Loucy (cell line): ENCODE measurements around the gene DLX6.

ENCODE experiments used
- H2AFZ ChIP-seq: fragments of 200-600 bp; sonication (generic); 2 replicates; pipeline ENCODE4 v1.6.0; 2016; ENCODE audit warnings: antibody characterized with exemption, mild to moderate bottlenecking, low read length, moderate library complexity
- H3F3A ChIP-seq: fragments of 200-600 bp; 2 replicates; pipeline ENCODE4 v1.6.0; 2016; ENCODE audit warnings: antibody characterized with exemption, low read depth, mild to moderate bottlenecking
- H3K27me3 ChIP-seq: fragments of 200-600 bp; sonication (generic); 2 replicates; pipeline ENCODE4 v1.6.1; 2014; ENCODE audit warnings: low read length, mild to moderate bottlenecking; ENCODE audit not compliant: insufficient read depth, poor library complexity, severe bottlenecking
- H3K36me3 ChIP-seq: fragments of 200-600 bp; sonication (generic); 2 replicates; pipeline ENCODE4 v1.6.1; 2016; ENCODE audit warnings: low read length; ENCODE audit not compliant: insufficient read depth
- H3K4me1 ChIP-seq: fragments of 200-600 bp; sonication (generic); 2 replicates; pipeline ENCODE4 v1.5.1; 2014; ENCODE audit warnings: low read length, mild to moderate bottlenecking; ENCODE audit not compliant: insufficient read depth, poor library complexity, severe bottlenecking
- H3K4me2 ChIP-seq: fragments of 200-600 bp; sonication (generic); 2 replicates; pipeline ENCODE4 v1.6.0; 2014; ENCODE audit warnings: antibody characterized with exemption, low read length, low read depth, mild to moderate bottlenecking; ENCODE audit not compliant: poor library complexity, severe bottlenecking
- H3K4me3 ChIP-seq: fragments of 200-600 bp; sonication (generic); 2 replicates; pipeline ENCODE4 v1.5.1; 2014; ENCODE audit warnings: low read length, mild to moderate bottlenecking, mixed read lengths; ENCODE audit not compliant: poor library complexity, severe bottlenecking
- H3K79me2 ChIP-seq: fragments of 200-600 bp; sonication (generic); 2 replicates; pipeline ENCODE4 v1.6.1; 2014; ENCODE audit warnings: low read length; ENCODE audit not compliant: insufficient read depth
- H3K9ac ChIP-seq: fragments of 200-600 bp; sonication (generic); 2 replicates; pipeline ENCODE4 v1.6.0; 2014; ENCODE audit warnings: mild to moderate bottlenecking, low read depth, low read length, moderate library complexity; ENCODE audit not compliant: poor library complexity, severe bottlenecking
- H3K9me2 ChIP-seq: fragments of 200-600 bp; sonication (generic); replicated peaks from 2 replicates; pipeline ENCODE4 v1.6.1; 2016; ENCODE audit warnings: low read depth, low read length, mixed read lengths
- H3K9me3 ChIP-seq: fragments of 200-600 bp; sonication (generic); 2 replicates; pipeline ENCODE4 v1.6.1; 2014; ENCODE audit warnings: mild to moderate bottlenecking, antibody characterized with exemption, low read length, low read depth; ENCODE audit not compliant: insufficient read depth
- H4K20me1 ChIP-seq: fragments of 200-600 bp; sonication (generic); 2 replicates; pipeline ENCODE4 v1.6.0; 2014; ENCODE audit warnings: antibody characterized with exemption, low read length, mild to moderate bottlenecking; ENCODE audit not compliant: insufficient read depth, poor library complexity, severe bottlenecking
- EZH2phosphoT487 ChIP-seq: fragments of 200-600 bp; IDR thresholded peaks from 2 replicates; pipeline ENCODE4 v1.6.1; 2018; ENCODE audit warnings: antibody characterized with exemption, mild to moderate bottlenecking, moderate library complexity, borderline replicate concordance
- TF ChIP-seq, protein P1 (sequence below): fragments of 200-600 bp; sonication (generic); conservative IDR thresholded peaks from 2 replicates; pipeline ENCODE4 v1.5.1; 2014; ENCODE audit warnings: mild to moderate bottlenecking, antibody characterized with exemption, low read length

Gene DLX6

DNA sequence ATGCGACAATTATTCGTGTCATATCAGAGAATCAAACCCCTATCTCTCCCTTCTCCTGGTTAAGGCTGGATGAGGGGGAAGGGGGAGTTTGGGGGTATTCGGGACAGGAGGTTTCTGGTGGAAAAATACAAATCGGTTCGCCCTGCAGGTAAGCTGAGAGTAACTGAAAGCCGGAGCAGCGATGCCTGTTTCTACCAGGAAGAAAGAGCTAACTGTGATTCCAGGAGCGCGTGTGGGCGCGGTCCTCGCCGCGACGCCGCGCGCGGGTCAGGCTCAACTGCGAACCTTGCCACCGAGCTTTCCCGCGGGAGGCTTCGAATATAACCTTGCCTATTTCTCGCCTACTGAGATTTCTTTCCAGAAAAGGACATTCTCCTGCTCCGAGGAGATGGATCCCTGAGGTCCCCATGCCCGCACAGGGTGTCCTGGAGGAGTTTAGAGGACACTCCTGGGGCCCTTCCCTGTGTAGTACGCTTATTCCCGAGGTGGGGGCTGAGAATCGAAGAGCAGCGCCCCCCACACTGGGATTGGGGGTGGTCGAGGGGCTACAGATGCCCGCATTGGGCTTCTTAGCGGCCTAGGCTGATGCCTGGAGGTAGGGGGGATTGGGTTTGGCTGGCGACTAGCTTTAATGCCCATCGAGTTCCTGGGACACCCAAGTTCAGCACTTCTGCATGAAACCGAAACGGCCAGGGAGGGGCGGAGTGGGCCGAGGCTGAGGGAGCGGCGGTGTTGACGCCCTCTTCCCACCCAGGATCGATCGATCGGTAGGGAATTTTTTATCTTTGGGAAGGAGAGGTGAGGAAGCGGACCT, 13.0 kb upstream of the DLX6 start:
- Histone ChIP-seq H3K27me3 (no peaks in the 10 kb centered on the region), H3K4me1 (no peaks in the 10 kb centered on the region), H3K9me2 (no peaks in the 10 kb centered on the region), H3K36me3 (no peaks in the 10 kb centered on the region), H4K20me1 (no peaks in the 10 kb centered on the region), H2AFZ (no peak overlapping the region), H3K79me2 (no peaks in the 10 kb centered on the region), H3F3A (no peaks in the 10 kb centered on the region), H3K4me2 (no peak overlapping the region), H3K9me3 (no peaks in the 10 kb centered on the region), H3K9ac (no peak overlapping the region), H3K4me3 (no peak overlapping the region)
- no peak for TF ChIP-seq EZH2phosphoT487
- TF ChIP-seq, protein P1, sequence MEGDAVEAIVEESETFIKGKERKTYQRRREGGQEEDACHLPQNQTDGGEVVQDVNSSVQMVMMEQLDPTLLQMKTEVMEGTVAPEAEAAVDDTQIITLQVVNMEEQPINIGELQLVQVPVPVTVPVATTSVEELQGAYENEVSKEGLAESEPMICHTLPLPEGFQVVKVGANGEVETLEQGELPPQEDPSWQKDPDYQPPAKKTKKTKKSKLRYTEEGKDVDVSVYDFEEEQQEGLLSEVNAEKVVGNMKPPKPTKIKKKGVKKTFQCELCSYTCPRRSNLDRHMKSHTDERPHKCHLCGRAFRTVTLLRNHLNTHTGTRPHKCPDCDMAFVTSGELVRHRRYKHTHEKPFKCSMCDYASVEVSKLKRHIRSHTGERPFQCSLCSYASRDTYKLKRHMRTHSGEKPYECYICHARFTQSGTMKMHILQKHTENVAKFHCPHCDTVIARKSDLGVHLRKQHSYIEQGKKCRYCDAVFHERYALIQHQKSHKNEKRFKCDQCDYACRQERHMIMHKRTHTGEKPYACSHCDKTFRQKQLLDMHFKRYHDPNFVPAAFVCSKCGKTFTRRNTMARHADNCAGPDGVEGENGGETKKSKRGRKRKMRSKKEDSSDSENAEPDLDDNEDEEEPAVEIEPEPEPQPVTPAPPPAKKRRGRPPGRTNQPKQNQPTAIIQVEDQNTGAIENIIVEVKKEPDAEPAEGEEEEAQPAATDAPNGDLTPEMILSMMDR: no peak

GRCh38 chr7:96993094-96993865, 12.1 kb upstream of the DLX6 start:
- no peaks in the 10 kb centered on the region for H3K27me3 ChIP-seq
- H3K9ac ChIP-seq: no peak overlapping the region
- no peaks in the 10 kb centered on the region for H3K4me1 ChIP-seq
- H4K20me1 ChIP-seq: no peaks in the 10 kb centered on the region
- H3K9me2 ChIP-seq: no peaks in the 10 kb centered on the region
- H3K79me2 ChIP-seq: no peaks in the 10 kb centered on the region
- no peak overlapping the region for H3K4me3 ChIP-seq
- TF ChIP-seq EZH2phosphoT487: no peak
- TF ChIP-seq, protein P1: no peak
- H2AFZ ChIP-seq: no peak overlapping the region
- no peaks in the 10 kb centered on the region for H3K9me3 ChIP-seq
- no peaks in the 10 kb centered on the region for H3K36me3 ChIP-seq
- no peaks in the 10 kb centered on the region for H3F3A ChIP-seq
- no peak overlapping the region for H3K4me2 ChIP-seq

- Histone ChIP-seq H2AFZ (no peak overlapping the region), H3K27me3 (no peaks in the 10 kb centered on the region), H3K4me3 (no peak overlapping the region), H3K36me3 (no peaks in the 10 kb centered on the region), H3F3A (no peaks in the 10 kb centered on the region), H3K9me2 (no peaks in the 10 kb centered on the region), H3K4me1 (no peaks in the 10 kb centered on the region), H3K9me3 (no peaks in the 10 kb centered on the region), H4K20me1 (no peaks in the 10 kb centered on the region), H3K79me2 (no peaks in the 10 kb centered on the region), H3K4me2 (no peak overlapping the region), H3K9ac (no peak overlapping the region)
- no peak for TF ChIP-seq EZH2phosphoT487
- TF ChIP-seq, protein P1: no peak
Measured at GRCh38 chr7:96993980-96994379, 11.4 kb upstream of the DLX6 start.
